Activated naive CD4-positive, alpha-beta T cell treated with anti-CD3 and anti-CD28 coated beads, Interleukin-2, amount 50 U/mL, for 16 hours (primary cell): Measurements from ENCODE around the gene P3H3.

Source experiments
- DNase-seq: peaks from one replicate; pipeline ENCODE4 v3.0.0-alpha.2; 2020

The P3H3 gene, protein sequence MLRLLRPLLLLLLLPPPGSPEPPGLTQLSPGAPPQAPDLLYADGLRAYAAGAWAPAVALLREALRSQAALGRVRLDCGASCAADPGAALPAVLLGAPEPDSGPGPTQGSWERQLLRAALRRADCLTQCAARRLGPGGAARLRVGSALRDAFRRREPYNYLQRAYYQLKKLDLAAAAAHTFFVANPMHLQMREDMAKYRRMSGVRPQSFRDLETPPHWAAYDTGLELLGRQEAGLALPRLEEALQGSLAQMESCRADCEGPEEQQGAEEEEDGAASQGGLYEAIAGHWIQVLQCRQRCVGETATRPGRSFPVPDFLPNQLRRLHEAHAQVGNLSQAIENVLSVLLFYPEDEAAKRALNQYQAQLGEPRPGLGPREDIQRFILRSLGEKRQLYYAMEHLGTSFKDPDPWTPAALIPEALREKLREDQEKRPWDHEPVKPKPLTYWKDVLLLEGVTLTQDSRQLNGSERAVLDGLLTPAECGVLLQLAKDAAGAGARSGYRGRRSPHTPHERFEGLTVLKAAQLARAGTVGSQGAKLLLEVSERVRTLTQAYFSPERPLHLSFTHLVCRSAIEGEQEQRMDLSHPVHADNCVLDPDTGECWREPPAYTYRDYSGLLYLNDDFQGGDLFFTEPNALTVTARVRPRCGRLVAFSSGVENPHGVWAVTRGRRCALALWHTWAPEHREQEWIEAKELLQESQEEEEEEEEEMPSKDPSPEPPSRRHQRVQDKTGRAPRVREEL

DNA sequence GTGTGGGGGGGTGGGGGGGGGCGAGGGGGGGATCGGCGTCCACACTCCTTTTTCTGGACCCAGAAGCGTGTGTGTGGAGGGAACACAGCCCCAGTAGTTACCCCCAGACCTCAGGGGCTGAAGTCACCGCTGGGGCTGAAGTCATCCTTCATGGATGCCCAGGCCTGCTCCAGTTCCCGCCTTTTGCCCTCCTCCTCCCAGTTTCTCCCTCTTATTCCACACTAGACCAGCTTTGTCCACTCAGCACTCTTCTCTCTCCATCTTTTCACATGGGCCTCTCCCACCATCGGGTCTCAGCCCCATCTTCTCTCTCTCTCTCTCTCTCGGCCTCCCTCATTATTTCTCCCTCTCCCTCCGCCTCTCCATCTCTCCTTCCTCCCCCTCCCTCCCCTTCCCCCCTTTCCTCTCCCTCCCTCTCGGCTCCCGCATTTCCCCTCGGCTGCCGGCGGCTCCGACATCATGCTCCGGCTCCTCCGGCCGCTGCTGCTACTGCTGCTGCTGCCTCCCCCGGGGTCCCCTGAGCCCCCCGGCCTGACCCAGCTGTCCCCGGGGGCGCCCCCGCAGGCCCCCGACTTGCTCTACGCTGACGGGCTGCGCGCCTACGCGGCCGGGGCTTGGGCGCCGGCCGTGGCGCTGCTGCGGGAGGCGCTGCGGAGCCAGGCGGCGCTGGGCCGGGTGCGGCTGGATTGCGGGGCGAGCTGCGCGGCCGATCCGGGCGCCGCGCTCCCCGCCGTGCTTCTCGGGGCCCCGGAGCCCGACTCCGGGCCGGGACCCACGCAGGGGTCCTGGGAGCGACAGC, at the start of gene P3H3:
Gene P3H3 (plus strand): TSS at position 426 of the 799 bp plus-strand sequence. CDS start 34 bp downstream, at position 460.
- DNase-seq, result no peak

- peak; percentile 87 for DNase-seq
Measured at GRCh38 chr12:6778574-6779550, 49.3 kb upstream of the P3H3 start.

- DNase-seq, result no peak
Measured at GRCh38 chr12:6779708-6780432, 48.3 kb upstream of the P3H3 start.

DNA sequence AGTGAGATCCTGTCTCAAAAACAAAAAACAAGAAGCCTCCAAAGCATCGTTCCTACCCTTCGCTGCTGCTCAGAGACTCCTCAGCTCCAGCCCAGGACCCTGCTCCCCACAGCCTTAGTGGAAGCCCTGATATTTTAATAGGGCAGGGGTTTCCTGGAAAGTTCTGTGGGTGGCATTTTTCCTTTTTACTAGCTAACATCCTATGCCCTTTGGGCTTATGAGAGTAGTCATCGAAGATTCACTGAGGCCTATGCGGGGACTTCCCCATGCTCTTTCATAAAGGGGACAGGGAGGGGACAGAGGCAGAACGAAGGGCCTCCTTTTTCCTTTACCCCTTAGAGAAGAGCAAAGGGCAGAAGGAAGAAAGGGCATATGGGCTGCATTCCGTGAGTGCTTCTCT, 47.6 kb upstream of the P3H3 start:
- DNase-seq, result no peak

DNA sequence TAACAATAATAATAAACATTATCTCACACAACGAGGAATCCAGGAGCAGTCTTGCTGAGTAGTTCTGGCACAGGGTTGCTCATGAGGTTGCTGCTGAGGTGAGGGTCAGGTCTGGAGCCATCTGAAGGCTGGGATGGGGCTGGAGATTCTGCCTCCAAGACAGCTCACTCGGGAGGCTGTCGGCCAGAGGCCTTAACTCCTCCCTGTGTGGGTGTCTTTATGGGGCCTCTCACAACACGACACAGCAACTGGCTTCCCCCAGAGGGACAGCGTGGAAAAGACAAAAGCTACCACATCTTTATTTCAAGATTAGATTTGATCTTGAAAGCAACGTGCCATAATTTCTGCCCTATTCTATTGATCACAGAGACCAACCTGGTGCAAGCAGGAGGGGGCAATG, 46.1 kb upstream of the P3H3 start:
- no peak for DNase-seq

DNA sequence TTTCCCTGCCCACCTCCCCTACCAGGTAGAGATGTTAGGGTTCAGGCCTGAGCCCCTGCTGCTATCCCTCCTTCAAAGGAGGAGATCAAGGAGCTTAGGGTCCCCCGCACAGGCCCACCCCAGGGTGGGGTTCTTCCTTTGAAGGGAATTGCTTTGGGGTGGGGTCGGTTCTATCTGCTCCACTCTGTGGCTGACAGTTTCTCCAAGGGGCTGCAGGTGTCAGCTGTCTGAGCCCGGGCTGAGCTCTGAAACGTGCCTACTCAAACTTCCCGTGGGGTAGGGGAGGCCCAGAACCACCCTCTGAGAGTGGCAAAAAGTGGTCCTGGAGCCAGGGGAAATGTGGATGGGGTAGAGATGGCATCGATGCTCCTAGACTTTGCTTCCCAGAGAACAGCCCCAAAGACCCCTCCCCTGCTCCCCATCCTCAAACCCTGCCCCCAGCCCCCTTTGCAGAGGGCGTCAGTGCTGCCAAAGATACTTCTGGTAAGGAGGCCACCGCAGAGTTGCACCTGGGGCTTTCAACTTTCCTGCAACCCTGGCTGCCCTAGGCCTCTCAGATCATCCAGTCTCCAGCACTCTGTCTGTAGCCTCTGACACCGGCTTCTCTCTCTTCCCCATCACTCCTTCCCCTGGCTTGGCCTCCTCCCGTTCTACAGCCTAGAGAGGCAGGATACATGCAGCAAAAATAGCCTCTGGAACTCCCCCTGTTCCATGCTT, 45.2 kb upstream of the P3H3 start:
- no peak for DNase-seq

- no peak for DNase-seq
Measured at GRCh38 chr12:6783828-6784227, 44.4 kb upstream of the P3H3 start.

- DNase-seq, result no peak
Measured at GRCh38 chr12:6784296-6784695, 43.9 kb upstream of the P3H3 start.

DNA sequence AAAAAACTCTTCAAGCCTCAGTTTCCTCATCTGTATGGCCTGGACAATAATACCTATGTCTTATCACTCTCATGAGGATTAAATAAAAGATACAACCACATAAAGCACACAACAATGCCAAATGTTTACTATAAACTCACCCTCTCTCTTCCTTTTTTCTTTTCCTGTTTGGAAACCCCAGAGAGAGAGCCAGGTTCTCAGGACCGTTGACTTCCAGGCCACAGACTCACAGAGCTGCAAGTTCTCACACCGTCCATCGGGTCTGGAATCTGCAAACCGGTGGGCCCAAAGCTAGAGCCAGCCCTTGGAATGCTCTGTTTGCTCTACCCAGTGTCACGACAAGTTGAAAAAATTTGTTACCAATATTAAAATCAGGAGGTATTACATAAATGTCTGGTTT, 43.4 kb upstream of the P3H3 start:
- DNase-seq, result no peak

GRCh38 chr12:6786416-6787094, 41.7 kb upstream of the P3H3 start:
- no peak for DNase-seq

- DNase-seq, result no peak
Measured at GRCh38 chr12:6787309-6787708, 40.9 kb upstream of the P3H3 start.

- peak; percentile 71 for DNase-seq
Measured at GRCh38 chr12:6788972-6789924, 39.0 kb upstream of the P3H3 start, which contains the start of gene CD4. Gene CD4, plus strand, starts transcription at chr12:6789528. Its CDS starts 10,611 bp downstream, at chr12:6800139.

DNA sequence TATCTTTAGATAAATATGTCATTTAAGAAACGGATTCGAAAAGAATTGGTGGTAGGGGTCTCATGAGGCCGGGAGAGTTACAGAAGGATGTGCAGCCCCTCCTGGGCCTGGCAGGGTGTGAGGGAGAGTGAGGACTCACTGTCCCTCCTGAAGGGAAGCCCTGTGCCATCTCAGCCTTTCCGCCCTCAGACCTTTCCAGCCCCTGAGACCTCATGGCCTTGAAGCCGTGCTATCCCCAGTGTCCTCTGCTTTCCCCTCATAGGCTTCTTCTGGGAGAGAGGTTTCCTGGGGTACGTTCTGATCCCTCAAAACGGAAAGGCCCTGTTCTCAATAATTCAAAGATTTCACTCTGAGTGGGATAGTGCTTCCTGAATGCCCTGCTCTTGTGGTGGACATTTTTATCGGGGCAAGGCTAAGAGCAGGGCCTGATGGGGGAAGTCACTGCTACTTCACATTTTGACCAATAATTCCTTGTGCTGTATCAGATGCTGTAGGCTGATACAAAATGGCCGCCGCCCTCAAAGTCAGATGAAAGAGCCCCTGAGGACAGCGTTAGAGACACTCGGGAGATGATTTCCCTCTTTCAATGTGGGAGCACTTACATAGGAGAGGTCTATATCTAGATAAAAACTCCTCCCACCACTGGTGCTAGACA, 37.6 kb upstream of the P3H3 start:
- peak; percentile 60 for DNase-seq

- no peak for DNase-seq
Measured at GRCh38 chr12:6791931-6792520, 36.2 kb upstream of the P3H3 start.

GRCh38 chr12:6792522-6793201, 35.5 kb upstream of the P3H3 start:
- no peak for DNase-seq

DNA sequence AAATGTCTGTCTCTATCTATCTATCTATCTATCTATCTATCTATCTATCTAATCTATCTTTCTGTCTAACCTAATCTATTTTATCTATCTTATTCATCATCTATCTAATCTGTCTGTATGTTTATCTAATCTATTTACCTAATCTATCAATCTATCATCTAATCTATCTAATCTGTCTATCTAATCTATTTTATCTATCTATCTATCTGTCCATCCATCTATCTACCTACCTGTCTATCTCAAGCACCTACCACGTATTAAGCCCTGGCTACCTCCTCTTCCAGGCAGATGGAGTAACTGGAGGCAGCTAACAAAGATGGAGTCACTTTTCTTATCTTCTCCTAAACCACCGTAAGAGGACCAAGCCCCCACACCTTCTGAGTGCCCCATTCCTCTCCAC, 33.1 kb upstream of the P3H3 start:
- DNase-seq, result no peak

DNA sequence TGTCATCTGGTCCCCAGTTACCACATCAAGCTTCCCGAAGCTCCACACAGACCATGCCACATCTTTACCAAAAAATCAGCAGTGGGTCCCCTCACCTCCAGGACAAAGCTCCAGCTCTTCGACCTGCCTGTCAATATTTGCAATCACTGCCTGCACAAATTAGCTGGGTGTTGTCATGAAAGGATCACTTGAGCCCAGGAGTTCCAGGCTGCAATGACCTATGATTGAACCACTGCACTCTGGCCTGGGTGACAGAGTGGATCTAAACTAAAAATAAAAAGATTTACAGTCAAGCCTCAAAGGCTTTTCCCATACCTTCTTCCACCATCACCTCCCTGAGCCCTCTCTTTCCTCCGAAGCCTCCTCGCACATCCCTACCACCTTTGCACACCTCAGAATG, 31.6 kb upstream of the P3H3 start:
- no peak for DNase-seq
